ENCODE data around the gene IGFL3.

Gene IGFL3

DNA sequence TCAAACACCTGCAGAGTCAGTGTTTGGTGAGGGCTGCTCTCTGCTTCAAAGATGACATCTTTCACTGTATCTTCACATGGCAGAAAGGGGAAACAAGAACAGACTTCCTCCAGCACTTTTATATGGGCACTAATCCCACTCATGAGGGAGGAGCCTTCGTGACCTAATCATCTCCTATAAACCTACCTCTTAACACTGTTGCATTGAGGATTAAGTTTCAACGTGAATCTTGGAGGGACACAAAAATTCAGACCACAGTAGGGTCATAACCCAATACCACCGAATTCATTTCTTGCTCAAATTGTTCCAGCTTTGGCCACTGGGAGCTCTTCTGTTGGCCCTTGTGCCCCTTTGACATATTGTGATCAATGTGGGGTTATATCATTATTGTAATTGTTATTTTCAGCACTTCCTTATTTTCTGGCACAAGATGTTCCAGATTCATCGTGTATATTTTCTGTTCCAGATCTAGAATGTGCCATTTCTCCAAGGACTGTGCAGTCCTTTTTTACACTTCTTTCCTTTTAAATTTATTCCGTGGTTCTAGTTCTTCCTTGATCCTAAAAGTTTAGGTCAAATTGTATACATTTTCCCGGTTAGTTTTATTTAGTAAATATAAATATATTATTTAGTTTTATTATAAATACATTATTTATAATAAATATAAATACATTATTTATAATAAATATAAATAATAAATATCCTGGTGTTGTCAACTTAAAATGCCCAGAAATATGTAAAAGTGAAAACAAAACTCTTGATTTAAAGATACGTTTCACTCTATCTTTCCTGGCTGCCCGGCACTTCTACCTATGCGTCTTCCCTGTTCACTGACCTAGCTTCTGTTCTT, 48.2 kb downstream of the IGFL3 start:
- no peak for DNase-seq

DNA sequence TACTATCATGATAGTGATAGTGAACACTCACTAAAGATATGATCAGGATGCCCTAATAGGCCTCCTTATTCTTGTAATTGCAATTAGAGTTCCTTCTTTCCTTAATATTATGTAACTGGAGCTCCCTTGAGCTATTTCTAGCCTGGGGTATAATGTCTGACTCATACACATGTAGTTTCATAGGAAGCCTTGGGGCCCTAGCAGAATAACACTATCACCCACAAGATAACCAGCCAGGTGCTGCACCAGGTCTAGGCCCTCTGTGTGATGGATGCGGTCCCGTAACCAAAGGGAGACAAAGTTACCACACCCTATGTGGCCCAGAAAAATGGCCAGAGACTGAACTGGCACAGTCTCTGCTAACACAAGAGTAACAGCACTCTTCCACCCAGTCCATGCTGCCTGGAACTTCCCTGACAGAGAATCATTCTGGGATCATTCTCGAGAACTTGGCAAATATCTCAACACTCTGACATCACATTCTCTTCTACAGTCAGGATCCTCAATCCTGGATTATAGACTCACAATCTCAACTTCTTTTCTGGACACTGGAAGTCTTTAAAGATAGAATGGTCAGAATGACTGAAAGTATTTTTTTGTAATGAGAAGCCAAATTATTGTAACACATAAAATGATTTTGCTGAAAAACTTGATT, 51.1 kb downstream of the IGFL3 start:
- DNase-seq: no peak

Data from NCI-H2107 (cell line).